ENCODE results near the gene ICOS. TPM values are rescaled to one million over a fixed set of nuclear protein-coding genes. Genes with fewer than 3 reads are reported as not detected.

The ICOS gene
- total and polyA plus RNA-seq, 9 of the 15 experiments (the other 6 are each of a cell fraction or from before 2014, with no cell fraction given), result not detected

DNA sequence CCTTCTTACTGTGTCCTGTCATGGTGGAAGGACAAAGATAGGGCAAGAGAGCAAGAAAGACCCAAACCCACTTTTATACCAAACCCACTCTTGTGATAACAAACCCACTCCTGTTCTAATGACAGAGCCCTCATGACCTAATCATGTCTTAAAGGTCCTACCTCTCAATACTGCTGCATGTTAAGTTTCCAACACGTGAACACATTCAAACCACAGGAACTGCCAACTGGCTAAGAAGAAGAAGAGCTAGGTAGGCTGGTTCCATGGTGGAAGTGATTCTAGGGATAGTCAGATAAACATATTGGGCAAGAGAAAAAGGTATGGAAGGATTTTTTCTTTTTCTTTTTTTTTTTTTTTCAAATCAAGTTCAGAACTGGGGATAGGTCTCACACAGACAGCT, 47.0 kb upstream of the ICOS start:
- H3K36me3 ChIP-seq (ENCODE audit: control insufficient read depth, insufficient read depth, low read length), result no peaks in the 10 kb centered on the region
- no peak overlapping the region for H3K4me3 ChIP-seq
- no peaks in the 10 kb centered on the region for H3K27me3 ChIP-seq (ENCODE audit: control insufficient read depth in 2 of 2, insufficient read depth in 2 of 2, low read length in 2 of 2)
- no peaks in the 10 kb centered on the region for H3K4me1 ChIP-seq (replicated peaks in 1 of 2; ENCODE audit: control insufficient read depth in 2 of 2, insufficient read depth in 2 of 2, low read length in 2 of 2)
- TF ChIP-seq EZH2 (IDR thresholded peaks at IDR 0.05; ENCODE audit: borderline replicate concordance, low read depth, low read length) (no peak), EP400 (IDR thresholded peaks at IDR 0.05) (no peak), ZNF239 (CRISPR knock-in tag; IDR thresholded peaks at IDR 0.05) (no peak), SMAD2 (IDR thresholded peaks at IDR 0.05; ENCODE audit: low read depth, low read length) (no peak), MYC (IDR thresholded peaks at IDR 0.05; ENCODE audit: low read depth, low read length) (no peak), MYC (CRISPR knock-in tag; IDR thresholded peaks at IDR 0.05; ENCODE audit: borderline replicate concordance, low read depth) (no peak), ATF1 (CRISPR knock-in tag; IDR thresholded peaks at IDR 0.05) (no peak), ATF1 (tag; IDR thresholded peaks at IDR 0.05) (no peak), NBN (IDR thresholded peaks at IDR 0.05; ENCODE audit: low read depth) (no peak), ZNF764 (CRISPR knock-in tag; IDR thresholded peaks at IDR 0.05; ENCODE audit: low read depth) (no peak), PHF8 (IDR thresholded peaks at IDR 0.05; ENCODE audit: borderline replicate concordance, low read length) (no peak)
- TF ChIP-seq, protein P1, sequence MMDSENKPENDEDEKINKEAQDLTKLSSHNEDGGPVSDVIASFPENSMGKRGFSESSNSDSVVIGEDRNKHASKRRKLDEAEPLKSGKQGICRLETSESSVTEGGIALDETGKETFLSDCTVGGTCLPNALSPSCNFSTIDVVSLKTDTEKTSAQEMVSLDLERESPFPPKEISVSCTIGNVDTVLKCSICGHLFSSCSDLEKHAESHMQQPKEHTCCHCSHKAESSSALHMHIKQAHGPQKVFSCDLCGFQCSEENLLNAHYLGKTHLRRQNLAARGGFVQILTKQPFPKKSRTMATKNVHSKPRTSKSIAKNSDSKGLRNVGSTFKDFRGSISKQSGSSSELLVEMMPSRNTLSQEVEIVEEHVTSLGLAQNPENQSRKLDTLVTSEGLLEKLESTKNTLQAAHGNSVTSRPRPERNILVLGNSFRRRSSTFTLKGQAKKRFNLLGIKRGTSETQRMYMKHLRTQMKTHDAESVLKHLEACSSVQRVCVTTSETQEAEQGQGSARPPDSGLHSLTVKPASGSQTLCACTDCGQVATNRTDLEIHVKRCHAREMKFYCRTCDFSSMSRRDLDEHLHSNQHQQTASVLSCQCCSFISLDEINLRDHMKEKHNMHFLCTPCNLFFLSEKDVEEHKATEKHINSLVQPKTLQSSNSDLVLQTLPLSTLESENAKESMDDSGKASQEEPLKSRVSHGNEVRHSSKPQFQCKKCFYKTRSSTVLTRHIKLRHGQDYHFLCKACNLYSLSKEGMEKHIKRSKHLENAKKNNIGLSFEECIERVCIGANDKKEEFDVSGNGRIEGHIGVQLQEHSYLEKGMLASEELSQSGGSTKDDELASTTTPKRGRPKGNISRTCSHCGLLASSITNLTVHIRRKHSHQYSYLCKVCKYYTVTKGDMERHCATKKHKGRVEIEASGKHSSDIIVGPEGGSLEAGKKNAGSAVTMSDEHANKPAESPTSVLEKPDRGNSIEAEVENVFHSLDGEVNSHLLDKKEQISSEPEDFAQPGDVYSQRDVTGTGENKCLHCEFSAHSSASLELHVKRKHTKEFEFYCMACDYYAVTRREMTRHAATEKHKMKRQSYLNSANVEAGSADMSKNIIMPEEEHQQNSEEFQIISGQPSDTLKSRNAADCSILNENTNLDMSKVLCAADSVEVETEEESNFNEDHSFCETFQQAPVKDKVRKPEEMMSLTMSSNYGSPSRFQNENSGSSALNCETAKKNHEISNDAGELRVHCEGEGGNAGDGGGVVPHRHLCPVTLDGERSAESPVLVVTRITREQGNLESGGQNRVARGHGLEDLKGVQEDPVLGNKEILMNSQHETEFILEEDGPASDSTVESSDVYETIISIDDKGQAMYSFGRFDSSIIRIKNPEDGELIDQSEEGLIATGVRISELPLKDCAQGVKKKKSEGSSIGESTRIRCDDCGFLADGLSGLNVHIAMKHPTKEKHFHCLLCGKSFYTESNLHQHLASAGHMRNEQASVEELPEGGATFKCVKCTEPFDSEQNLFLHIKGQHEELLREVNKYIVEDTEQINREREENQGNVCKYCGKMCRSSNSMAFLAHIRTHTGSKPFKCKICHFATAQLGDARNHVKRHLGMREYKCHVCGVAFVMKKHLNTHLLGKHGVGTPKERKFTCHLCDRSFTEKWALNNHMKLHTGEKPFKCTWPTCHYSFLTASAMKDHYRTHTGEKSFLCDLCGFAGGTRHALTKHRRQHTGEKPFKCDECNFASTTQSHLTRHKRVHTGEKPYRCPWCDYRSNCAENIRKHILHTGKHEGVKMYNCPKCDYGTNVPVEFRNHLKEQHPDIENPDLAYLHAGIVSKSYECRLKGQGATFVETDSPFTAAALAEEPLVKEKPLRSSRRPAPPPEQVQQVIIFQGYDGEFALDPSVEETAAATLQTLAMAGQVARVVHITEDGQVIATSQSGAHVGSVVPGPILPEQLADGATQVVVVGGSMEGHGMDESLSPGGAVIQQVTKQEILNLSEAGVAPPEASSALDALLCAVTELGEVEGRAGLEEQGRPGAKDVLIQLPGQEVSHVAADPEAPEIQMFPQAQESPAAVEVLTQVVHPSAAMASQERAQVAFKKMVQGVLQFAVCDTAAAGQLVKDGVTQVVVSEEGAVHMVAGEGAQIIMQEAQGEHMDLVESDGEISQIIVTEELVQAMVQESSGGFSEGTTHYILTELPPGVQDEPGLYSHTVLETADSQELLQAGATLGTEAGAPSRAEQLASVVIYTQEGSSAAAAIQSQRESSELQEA (IDR thresholded peaks at IDR 0.05; ENCODE audit: low read depth), result no peak
- TF ChIP-seq, protein P2, sequence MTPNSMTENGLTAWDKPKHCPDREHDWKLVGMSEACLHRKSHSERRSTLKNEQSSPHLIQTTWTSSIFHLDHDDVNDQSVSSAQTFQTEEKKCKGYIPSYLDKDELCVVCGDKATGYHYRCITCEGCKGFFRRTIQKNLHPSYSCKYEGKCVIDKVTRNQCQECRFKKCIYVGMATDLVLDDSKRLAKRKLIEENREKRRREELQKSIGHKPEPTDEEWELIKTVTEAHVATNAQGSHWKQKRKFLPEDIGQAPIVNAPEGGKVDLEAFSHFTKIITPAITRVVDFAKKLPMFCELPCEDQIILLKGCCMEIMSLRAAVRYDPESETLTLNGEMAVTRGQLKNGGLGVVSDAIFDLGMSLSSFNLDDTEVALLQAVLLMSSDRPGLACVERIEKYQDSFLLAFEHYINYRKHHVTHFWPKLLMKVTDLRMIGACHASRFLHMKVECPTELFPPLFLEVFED (CRISPR knock-in tag; conservative IDR thresholded peaks at IDR 0.05), result no peak
- POLR2A ChIA-PET, result no interaction called here
- DNase-seq (ENCODE audit: extremely low read depth in 1 of 4, low spot score in 3 of 4) (no peak), ATAC-seq (no peak), FAIRE-seq (no peak)
- no peak overlapping the region for H3K9ac ChIP-seq (ENCODE audit: insufficient read depth in 1 of 2, low read depth in 2 of 2, low read length in 2 of 2)
- no peak overlapping the region for H3K27ac ChIP-seq (ENCODE audit: extremely low read depth, low read depth, low read length)
- H3K4me2 ChIP-seq (ENCODE audit: insufficient read depth, low read length), result no peak overlapping the region
- no peaks in the 10 kb centered on the region for H4K20me1 ChIP-seq (replicated peaks; ENCODE audit: control insufficient read depth, insufficient read depth, low read length)
- H3K9me1 ChIP-seq (ENCODE audit: control insufficient read depth, insufficient read depth, low read length), result no peaks in the 10 kb centered on the region
- no peaks in the 10 kb centered on the region for H3K9me3 ChIP-seq (replicated peaks; ENCODE audit: control insufficient read depth, insufficient read depth, low read depth, low read length)
- 0% methylated on average over 1 of the region's 1 CpG for WGBS (ENCODE audit: insufficient coverage, low coverage, missing lambda C conversion rate)
- intact Hi-C loops (cut with micrococcal nuclease), result no loop called here
- H3K79me2 ChIP-seq (ENCODE audit: control insufficient read depth, insufficient read depth, low read length), result no peaks in the 10 kb centered on the region
- no TSS peak for BruUV-seq (replicated peaks)
- CTCF ChIA-PET (ENCODE audit: low intra/inter-chr PET ratio), result no interaction called here
- in situ Hi-C loops (cut with MboI), result no loop called here
- no peak overlapping the region for H2AFZ ChIP-seq (ENCODE audit: low read depth, low read length)

Data from K562 (cell line).